A549 treated with DMSO at 1 μM for 4 hours (cell line): ENCODE measurements around the gene GGACT. TPM values are rescaled to one million over a fixed set of nuclear protein-coding genes. Genes with fewer than 3 reads are reported as not detected.

Experiments used
- total RNA-seq: library from RNA; stranded (reverse); fragments of 200-300 nt; extraction: Qiagen RNA extraction; gene quantifications from 5 replicates; pipeline ENCODE4 v1.2.3, GENCODE V29; 2022; ENCODE audit warnings: low read depth

The GGACT gene
- 2.7 to 5.6 TPM (median 3.9 TPM) in 5 replicates for total RNA-seq

GRCh38 chr13:100588331-100589177 lies at the start of gene GGACT:
Gene GGACT (minus strand): TSS chr13:100588789. CDS start chr13:100532591, 56,198 bp downstream.

Other genes with a start within 250 kb of the GGACT start
- gene TMTC4, start 86.0 kb upstream of the GGACT start, total RNA-seq = 7.9 to 12.6 TPM (median 10.7 TPM) in 5 replicates